Kidney epithelial cell (primary cell): Measurements from ENCODE around the gene BBIP1. TPM values are rescaled to one million over a fixed set of nuclear protein-coding genes. Genes with fewer than 3 reads are reported as not detected.
A peak's percentile ranks its signal among the peaks of the same experiment; 100 is the strongest.

Source experiments
- DNase-seq: peaks from one replicate; pipeline ENCODE4 v3.0.0-alpha.2; 2010; ENCODE audit warnings: low read depth
- H3K27me3 ChIP-seq: 2 replicates; pipeline ENCODE4 v1.6.0; 2011; ENCODE audit warnings: low read length; ENCODE audit not compliant: control insufficient read depth, insufficient read depth
- H3K36me3 ChIP-seq: 2 replicates; pipeline ENCODE4 v1.5.1; 2011; ENCODE audit warnings: low read length; ENCODE audit not compliant: control insufficient read depth, insufficient read depth
- H3K4me3 ChIP-seq: 2 replicates; pipeline ENCODE4 v1.5.1; 2011; ENCODE audit warnings: low read depth, mild to moderate bottlenecking, control low read depth, low read length
- total RNA-seq: library from RNA; depleted of rRNA; stranded (reverse); fragments of >200 nt; gene quantifications from 2 replicates; pipeline ENCODE4 v1.2.3, GENCODE V29; 2015
- TF ChIP-seq, protein P1 (sequence below): IDR thresholded peaks from 2 replicates; pipeline ENCODE4 v1.5.1; 2011; ENCODE audit warnings: mild to moderate bottlenecking, moderate library complexity, low read length, control low read depth, inconsistent platforms; ENCODE audit not compliant: insufficient read depth, poor library complexity, severe bottlenecking

Gene BBIP1
- total RNA-seq, 1 donor from 2014 or later = 24.7 TPM

DNA sequence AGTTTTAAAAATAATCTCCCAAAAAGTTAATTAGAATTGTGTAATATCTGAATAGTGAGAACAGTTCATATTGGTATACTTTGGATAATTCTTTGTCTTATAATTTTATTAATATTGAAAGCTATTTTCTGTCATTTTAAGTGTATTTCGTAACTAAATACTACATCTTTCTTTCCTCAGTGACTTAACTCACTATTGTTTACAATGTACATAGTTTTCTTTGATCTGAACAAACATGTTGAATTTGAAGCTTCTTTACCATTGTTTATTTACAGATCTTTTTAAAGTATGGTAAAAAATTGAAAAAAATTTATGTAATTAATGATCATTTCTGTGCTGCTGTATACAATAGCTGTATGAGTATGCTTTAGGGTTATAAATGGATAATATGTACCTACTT lies 42.2 kb downstream of the BBIP1 start:
- Histone ChIP-seq H3K36me3 (no peaks in the 10 kb centered on the region), H3K4me3 (no peak overlapping the region), H3K27me3 (no peaks in the 10 kb centered on the region)
- TF ChIP-seq, protein P1, sequence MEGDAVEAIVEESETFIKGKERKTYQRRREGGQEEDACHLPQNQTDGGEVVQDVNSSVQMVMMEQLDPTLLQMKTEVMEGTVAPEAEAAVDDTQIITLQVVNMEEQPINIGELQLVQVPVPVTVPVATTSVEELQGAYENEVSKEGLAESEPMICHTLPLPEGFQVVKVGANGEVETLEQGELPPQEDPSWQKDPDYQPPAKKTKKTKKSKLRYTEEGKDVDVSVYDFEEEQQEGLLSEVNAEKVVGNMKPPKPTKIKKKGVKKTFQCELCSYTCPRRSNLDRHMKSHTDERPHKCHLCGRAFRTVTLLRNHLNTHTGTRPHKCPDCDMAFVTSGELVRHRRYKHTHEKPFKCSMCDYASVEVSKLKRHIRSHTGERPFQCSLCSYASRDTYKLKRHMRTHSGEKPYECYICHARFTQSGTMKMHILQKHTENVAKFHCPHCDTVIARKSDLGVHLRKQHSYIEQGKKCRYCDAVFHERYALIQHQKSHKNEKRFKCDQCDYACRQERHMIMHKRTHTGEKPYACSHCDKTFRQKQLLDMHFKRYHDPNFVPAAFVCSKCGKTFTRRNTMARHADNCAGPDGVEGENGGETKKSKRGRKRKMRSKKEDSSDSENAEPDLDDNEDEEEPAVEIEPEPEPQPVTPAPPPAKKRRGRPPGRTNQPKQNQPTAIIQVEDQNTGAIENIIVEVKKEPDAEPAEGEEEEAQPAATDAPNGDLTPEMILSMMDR = no peak
- no peak for DNase-seq

DNA sequence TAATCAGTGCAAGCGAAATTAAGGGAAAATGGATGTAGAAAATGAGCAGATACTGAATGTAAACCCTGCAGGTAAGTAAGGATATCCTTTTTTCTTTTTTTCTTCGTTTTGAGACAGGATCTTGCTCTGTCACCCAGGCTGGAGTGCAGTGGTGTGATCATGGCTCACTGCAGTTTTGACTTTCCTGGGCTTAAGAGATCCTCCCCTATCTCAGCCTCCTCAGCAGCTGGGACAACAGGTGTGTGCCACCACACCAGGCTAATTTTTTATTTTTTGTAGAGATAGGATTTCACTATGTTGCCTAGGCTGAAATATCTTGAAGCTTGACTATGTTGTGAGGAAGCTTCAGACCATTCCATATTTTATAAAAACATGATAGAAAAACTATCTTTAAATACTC lies 43.0 kb downstream of the BBIP1 start:
- TF ChIP-seq, protein P1 = no peak
- Histone ChIP-seq H3K4me3 (no peak overlapping the region), H3K36me3 (no peaks in the 10 kb centered on the region)

DNA sequence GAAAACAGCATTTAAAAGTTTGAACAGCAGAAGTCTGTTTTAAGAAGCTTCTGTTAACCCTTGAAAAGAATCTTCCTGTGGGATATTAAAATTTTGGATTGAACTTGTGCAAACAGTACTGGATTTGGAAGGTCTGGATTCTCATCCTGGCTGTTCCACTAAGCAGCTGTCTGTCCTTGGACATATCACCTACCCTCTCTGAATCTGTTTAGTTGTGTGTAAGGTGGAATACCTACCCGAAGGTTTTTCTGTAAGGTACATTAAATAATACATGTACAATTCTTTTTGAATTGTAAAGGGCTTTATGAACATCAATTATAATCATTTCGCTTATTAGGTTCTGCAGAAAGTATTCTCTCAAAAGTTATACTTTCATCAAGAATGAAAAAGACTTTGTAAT lies 45.0 kb downstream of the BBIP1 start:
- TF ChIP-seq, protein P1 = no peak
- no peak for DNase-seq
- H3K36me3 ChIP-seq = no peaks in the 10 kb centered on the region
- no peaks in the 10 kb centered on the region for H3K27me3 ChIP-seq
- H3K4me3 ChIP-seq = no peak overlapping the region

More for the DNA sequence above, 43.0 kb downstream of the BBIP1 start:
- no peak for DNase-seq
- no peaks in the 10 kb centered on the region for H3K27me3 ChIP-seq

GRCh38 chr10:110872984-110873923 lies 45.7 kb downstream of the BBIP1 start:
- DNase-seq = no peak
- peak overlapping the region; percentile 79 for H3K4me3 ChIP-seq
- no peaks in the 10 kb centered on the region for H3K36me3 ChIP-seq
- TF ChIP-seq, protein P1 = no peak
- H3K27me3 ChIP-seq = no peaks in the 10 kb centered on the region

DNA sequence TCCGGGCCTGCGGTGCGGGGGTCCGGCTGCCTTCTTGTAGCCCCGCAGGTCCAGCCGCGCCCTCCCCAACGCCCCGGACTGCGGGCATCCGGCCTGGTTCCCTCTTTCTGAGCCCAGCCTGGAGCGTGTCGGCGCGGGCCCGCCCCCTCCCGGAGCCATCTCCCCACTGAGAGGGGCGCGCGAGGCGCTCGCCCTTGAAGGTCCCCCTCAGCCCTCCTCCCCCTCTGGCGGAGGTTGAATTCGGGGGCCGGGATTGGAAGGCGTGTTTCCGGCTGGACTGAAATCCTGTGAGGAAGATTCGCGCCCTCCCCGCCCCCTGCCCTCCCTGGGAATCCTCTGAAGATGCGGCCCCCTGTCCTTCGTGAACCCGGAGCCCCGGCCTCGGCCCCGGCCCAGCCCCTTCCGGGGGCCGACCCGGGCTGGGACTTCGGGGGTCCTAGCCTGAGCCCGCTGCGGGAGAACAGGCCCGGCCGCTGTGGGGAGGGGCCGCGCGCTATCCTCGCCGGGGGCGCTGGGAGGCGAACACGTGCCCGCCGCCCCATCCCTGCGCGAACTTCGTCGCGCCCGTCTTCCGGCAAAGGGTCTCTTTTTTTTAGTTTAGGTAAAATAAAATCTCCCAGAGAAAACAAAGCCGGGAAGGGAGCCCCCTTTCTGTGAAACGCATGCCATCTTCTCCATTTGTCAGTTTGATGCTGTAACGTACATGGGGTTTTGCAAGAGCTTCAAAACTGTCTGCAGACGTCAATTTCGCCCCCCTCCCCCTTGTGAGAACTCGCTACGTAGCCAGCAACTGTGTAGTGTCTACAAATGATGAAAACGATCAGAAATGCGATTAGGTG lies 46.6 kb downstream of the BBIP1 start:
- no peak for DNase-seq
- no peaks in the 10 kb centered on the region for H3K27me3 ChIP-seq
- H3K4me3 ChIP-seq = peak overlapping the region; percentile 79
- no peaks in the 10 kb centered on the region for H3K36me3 ChIP-seq
- TF ChIP-seq, protein P1 = peak; percentile 30
